ENCODE measurements around the gene KIF19.
A peak's percentile ranks its signal among the peaks of the same experiment; 100 is the strongest.

KIF19 gene

GRCh38 chr17:74295625-74296547 lies 30.1 kb upstream of the KIF19 start:
- Histone ChIP-seq H2AFZ (ENCODE audit: low read length) (no peak overlapping the region), H3K4me2 (ENCODE audit: low read depth, low read length) (no peak overlapping the region), H3K9me3 (replicated peaks; ENCODE audit: insufficient read depth, low read length) (no peaks in the 10 kb centered on the region), H3K27ac (ENCODE audit: low read length) (no peak overlapping the region), H3K9ac (ENCODE audit: low read length) (no peak overlapping the region), H3F3A (ENCODE audit: insufficient read depth, low read length) (no peaks in the 10 kb centered on the region), H3K27me3 (replicated peaks; ENCODE audit: insufficient read depth, low read length) (peaks cover 73% of the 10 kb centered on the region), H3K4me1 (ENCODE audit: low read length) (no peaks in the 10 kb centered on the region), H4K20me1 (ENCODE audit: insufficient read depth, low read length) (no peaks in the 10 kb centered on the region), H3K36me3 (replicated peaks; ENCODE audit: insufficient read depth, low read length) (no peaks in the 10 kb centered on the region), H3K9me2 (replicated peaks; ENCODE audit: insufficient read depth, low read length) (no peaks in the 10 kb centered on the region), H3K79me2 (ENCODE audit: low read length) (no peaks in the 10 kb centered on the region), H3K4me3 (ENCODE audit: low read length) (no peak overlapping the region)
- DNase-seq: no peak
- TF ChIP-seq EZH2 (optimal IDR thresholded peaks at IDR 0.05; ENCODE audit: low read depth, low read length) (no peak), CTCF (IDR thresholded peaks at IDR 0.05; ENCODE audit: low read length) (no peak), EZH2phosphoT487 (IDR thresholded peaks at IDR 0.05; ENCODE audit: low read length) (no peak)

DNA sequence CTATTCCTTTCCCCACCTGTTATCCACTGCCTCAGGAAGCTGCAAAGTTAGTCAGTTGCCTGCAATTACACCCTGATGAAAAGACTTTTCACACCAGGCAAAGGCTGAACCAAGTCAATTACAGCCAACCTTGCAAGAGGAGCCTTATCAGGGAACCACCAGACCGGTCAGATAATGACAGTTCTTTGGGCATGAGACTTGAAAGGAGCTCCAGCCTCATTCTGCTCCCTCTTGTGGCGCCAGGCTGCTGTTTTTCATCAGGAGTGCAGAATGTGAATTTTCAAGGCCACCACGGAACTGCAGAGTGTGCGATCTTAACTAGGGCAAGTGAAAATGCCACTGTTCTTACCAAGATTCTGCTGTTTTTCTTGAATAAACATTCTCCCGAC lies 29.5 kb upstream of the KIF19 start:
- TF ChIP-seq CTCF (IDR thresholded peaks at IDR 0.05; ENCODE audit: low read length) (peak; percentile 32), EZH2 (optimal IDR thresholded peaks at IDR 0.05; ENCODE audit: low read depth, low read length) (no peak), EZH2phosphoT487 (IDR thresholded peaks at IDR 0.05; ENCODE audit: low read length) (no peak)
- H2AFZ ChIP-seq (ENCODE audit: low read length): no peak overlapping the region

GRCh38 chr17:74297941-74298340 lies 28.1 kb upstream of the KIF19 start:
- Histone ChIP-seq H3K4me2 (ENCODE audit: low read depth, low read length) (no peak overlapping the region), H3K9me2 (replicated peaks; ENCODE audit: insufficient read depth, low read length) (no peaks in the 10 kb centered on the region), H3K36me3 (replicated peaks; ENCODE audit: insufficient read depth, low read length) (no peaks in the 10 kb centered on the region), H3K79me2 (ENCODE audit: low read length) (no peaks in the 10 kb centered on the region), H3F3A (ENCODE audit: insufficient read depth, low read length) (no peaks in the 10 kb centered on the region), H3K4me1 (ENCODE audit: low read length) (no peaks in the 10 kb centered on the region), H4K20me1 (ENCODE audit: insufficient read depth, low read length) (no peaks in the 10 kb centered on the region), H3K9me3 (replicated peaks; ENCODE audit: insufficient read depth, low read length) (no peaks in the 10 kb centered on the region), H2AFZ (ENCODE audit: low read length) (no peak overlapping the region), H3K27ac (ENCODE audit: low read length) (no peak overlapping the region), H3K4me3 (ENCODE audit: low read length) (no peak overlapping the region), H3K27me3 (replicated peaks; ENCODE audit: insufficient read depth, low read length) (peaks cover 70% of the 10 kb centered on the region), H3K9ac (ENCODE audit: low read length) (no peak overlapping the region)
- TF ChIP-seq EZH2phosphoT487 (IDR thresholded peaks at IDR 0.05; ENCODE audit: low read length) (no peak), EZH2 (optimal IDR thresholded peaks at IDR 0.05; ENCODE audit: low read depth, low read length) (no peak), CTCF (IDR thresholded peaks at IDR 0.05; ENCODE audit: low read length) (no peak)
- no peak for DNase-seq

More for the DNA sequence above, 29.5 kb upstream of the KIF19 start:
- H3K9ac ChIP-seq (ENCODE audit: low read length): no peak overlapping the region
- no peaks in the 10 kb centered on the region for H3K9me3 ChIP-seq (replicated peaks; ENCODE audit: insufficient read depth, low read length)
- H3K4me1 ChIP-seq (ENCODE audit: low read length): no peaks in the 10 kb centered on the region
- H3K36me3 ChIP-seq (replicated peaks; ENCODE audit: insufficient read depth, low read length): no peaks in the 10 kb centered on the region
- H3K27me3 ChIP-seq (replicated peaks; ENCODE audit: insufficient read depth, low read length): peaks cover 70% of the 10 kb centered on the region
- no peak overlapping the region for H3K4me2 ChIP-seq (ENCODE audit: low read depth, low read length)
- H3F3A ChIP-seq (ENCODE audit: insufficient read depth, low read length): no peaks in the 10 kb centered on the region
- H3K79me2 ChIP-seq (ENCODE audit: low read length): no peaks in the 10 kb centered on the region
- H3K4me3 ChIP-seq (ENCODE audit: low read length): no peak overlapping the region
- peak; percentile 26 for DNase-seq
- H3K27ac ChIP-seq (ENCODE audit: low read length): no peak overlapping the region
- H4K20me1 ChIP-seq (ENCODE audit: insufficient read depth, low read length): no peaks in the 10 kb centered on the region
- H3K9me2 ChIP-seq (replicated peaks; ENCODE audit: insufficient read depth, low read length): no peaks in the 10 kb centered on the region

All from MM.1S (cell line).